ENCODE results near the gene DCAKD. TPM values are rescaled to one million over a fixed set of nuclear protein-coding genes. Genes with fewer than 3 reads are reported as not detected.
"Not testable (repeated sequence)": the region's sequence is repeated elsewhere in the genome, so short reads cannot be mapped to it uniquely, and the experiment has no call there.

Gene DCAKD
- total and polyA plus RNA-seq, 9 donors = 19.8 to 62.3 (median 46.2) TPM

GRCh38 chr17:45060382-45060796, 9.0 kb upstream of the DCAKD start:
- H3K36me3 ChIP-seq = no peaks in the 10 kb centered on the region
- peaks cover 9% of the 10 kb centered on the region for H3K4me1 ChIP-seq (ENCODE audit: insufficient read depth)
- H3K9me3 ChIP-seq = no peaks in the 10 kb centered on the region
- intact Hi-C loops (cut with DNase I) = loop anchor here in 1 of 4 donors (5.0 kb wide), 1 partner anchor 37 kb away; no protein-coding TSS in a partner anchor
- TF ChIP-seq, protein P1, sequence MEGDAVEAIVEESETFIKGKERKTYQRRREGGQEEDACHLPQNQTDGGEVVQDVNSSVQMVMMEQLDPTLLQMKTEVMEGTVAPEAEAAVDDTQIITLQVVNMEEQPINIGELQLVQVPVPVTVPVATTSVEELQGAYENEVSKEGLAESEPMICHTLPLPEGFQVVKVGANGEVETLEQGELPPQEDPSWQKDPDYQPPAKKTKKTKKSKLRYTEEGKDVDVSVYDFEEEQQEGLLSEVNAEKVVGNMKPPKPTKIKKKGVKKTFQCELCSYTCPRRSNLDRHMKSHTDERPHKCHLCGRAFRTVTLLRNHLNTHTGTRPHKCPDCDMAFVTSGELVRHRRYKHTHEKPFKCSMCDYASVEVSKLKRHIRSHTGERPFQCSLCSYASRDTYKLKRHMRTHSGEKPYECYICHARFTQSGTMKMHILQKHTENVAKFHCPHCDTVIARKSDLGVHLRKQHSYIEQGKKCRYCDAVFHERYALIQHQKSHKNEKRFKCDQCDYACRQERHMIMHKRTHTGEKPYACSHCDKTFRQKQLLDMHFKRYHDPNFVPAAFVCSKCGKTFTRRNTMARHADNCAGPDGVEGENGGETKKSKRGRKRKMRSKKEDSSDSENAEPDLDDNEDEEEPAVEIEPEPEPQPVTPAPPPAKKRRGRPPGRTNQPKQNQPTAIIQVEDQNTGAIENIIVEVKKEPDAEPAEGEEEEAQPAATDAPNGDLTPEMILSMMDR (IDR thresholded peaks at IDR 0.05) = no peak
- TF ChIP-seq POLR2A (IDR thresholded peaks at IDR 0.05) (peak; percentile 34), EP300 (IDR thresholded peaks at IDR 0.05) (no peak)
- H3K27ac ChIP-seq = peak overlapping the region; percentile 69 to 75
- WGBS, 3 donors = 3 to 4% (median 3%) methylated on average over 15 of the region's 15 CpGs
- H3K4me3 ChIP-seq = peak overlapping the region; percentile 73
- no peak for DNase-seq
- H3K27me3 ChIP-seq = no peaks in the 10 kb centered on the region

GRCh38 chr17:45052052-45052772, 780 bp upstream of the DCAKD start:
- Histone ChIP-seq H3K27me3 (no peaks in the 10 kb centered on the region), H3K9me3 (no peaks in the 10 kb centered on the region), H3K4me3 (peak overlapping the region; percentile 33), H3K4me1 (ENCODE audit: insufficient read depth) (peaks cover 4% of the 10 kb centered on the region), H3K27ac (peak overlapping the region in 1 of 2 donors; percentile 71), H3K36me3 (no peaks in the 10 kb centered on the region)
- DNase-seq = peak; percentile 60 to 65 (median 62)
- WGBS, 3 donors = 13 to 24% (median 22%) methylated on average over 24 to 36 of the region's 36 CpGs
- intact Hi-C loops (cut with DNase I) = no loop called here
- TF ChIP-seq, protein P1 (IDR thresholded peaks at IDR 0.05) = no peak
- peak; percentile 46 for TF ChIP-seq POLR2A (IDR thresholded peaks at IDR 0.05)

GRCh38 chr17:45051720-45052051, 254 bp upstream of the DCAKD start:
- H3K27me3 ChIP-seq; H3K4me3 ChIP-seq; intact Hi-C loops (cut with DNase I); H3K36me3 ChIP-seq; H3K4me1 ChIP-seq (ENCODE audit: insufficient read depth); DNase-seq; H3K9me3 ChIP-seq: not testable (repeated sequence)
- 0% methylated on average over 4 of the region's 54 CpGs; no CpG with 5 or more reads in 2 of the 3 donors for WGBS, 3 donors
- peak overlapping the region in 1 of 2 donors; percentile 71 for H3K27ac ChIP-seq

GRCh38 chr17:45050481-45051059, 862 bp downstream of the DCAKD start:
- intact Hi-C loops (cut with DNase I) = no loop called here
- 3 to 6% (median 6%) methylated on average over 14 of the region's 14 CpGs for WGBS, 3 donors
- peak overlapping the region; percentile 2 to 83 for H3K27ac ChIP-seq
- H3K27me3 ChIP-seq = no peaks in the 10 kb centered on the region
- H3K4me1 ChIP-seq (ENCODE audit: insufficient read depth) = peaks cover 4% of the 10 kb centered on the region
- no peak for DNase-seq
- peak overlapping the region; percentile 56 for H3K4me3 ChIP-seq
- H3K36me3 ChIP-seq = no peaks in the 10 kb centered on the region
- TF ChIP-seq EP300 (IDR thresholded peaks at IDR 0.05) = no peak
- no peak for TF ChIP-seq POLR2A (IDR thresholded peaks at IDR 0.05)
- TF ChIP-seq, protein P1 (IDR thresholded peaks at IDR 0.05) = no peak
- no peaks in the 10 kb centered on the region for H3K9me3 ChIP-seq
